Measurements from ENCODE around the gene ACAD11. TPM values are rescaled to one million over a fixed set of nuclear protein-coding genes. Genes with fewer than 3 reads are reported as not detected.
A peak's percentile ranks its signal among the peaks of the same experiment; 100 is the strongest.
"Not testable (repeated sequence)": the region's sequence is repeated elsewhere in the genome, so short reads cannot be mapped to it uniquely, and the experiment has no call there.

The ACAD11 gene
- polyA plus RNA-seq, 4 donors = 4.9 to 55.0 (median 42.2) TPM

DNA sequence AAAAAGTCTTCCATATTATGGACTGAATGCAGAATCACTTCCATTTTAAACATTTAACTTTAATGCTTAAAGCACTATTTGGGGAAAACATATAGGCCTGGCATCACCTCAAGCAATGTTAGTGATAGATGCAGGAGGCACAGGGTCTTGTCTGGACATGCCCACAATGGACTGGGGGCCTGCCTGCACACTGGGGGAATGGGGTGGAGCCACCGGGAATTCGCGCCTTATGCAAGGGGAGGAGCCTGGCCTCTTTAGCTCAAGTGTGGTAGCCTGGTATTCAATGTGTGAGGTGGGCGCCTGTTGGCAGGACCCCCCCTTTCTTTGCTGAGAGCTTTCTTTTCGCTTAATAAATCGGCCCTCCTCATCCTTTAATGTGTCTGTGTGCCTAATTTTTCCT lies 32.7 kb downstream of the ACAD11 start:
- no peaks in the 10 kb centered on the region for H3K27me3 ChIP-seq (ENCODE audit: control insufficient read depth in 3 of 3, insufficient read depth in 3 of 3, low read length in 3 of 3)
- H3K27ac ChIP-seq (ENCODE audit: low read depth in 1 of 3, low read length in 2 of 3) = no peak overlapping the region
- 96 to 98% (median 97%) methylated on average over 6 of the region's 6 CpGs for WGBS, 3 donors
- H3K4me1 ChIP-seq (ENCODE audit: control insufficient read depth in 3 of 3, insufficient read depth in 2 of 3, low read depth in 1 of 3, low read length in 2 of 3) = no peaks in the 10 kb centered on the region
- peaks cover 6 to 17% (median 7%) of the 10 kb centered on the region in 3 donors for H3K36me3 ChIP-seq (ENCODE audit: control insufficient read depth in 3 of 3, insufficient read depth in 2 of 3, low read depth in 1 of 3, low read length in 3 of 3)
- DNase-seq = no peak
- no peak for FAIRE-seq
- H3K9me3 ChIP-seq (ENCODE audit: control insufficient read depth in 2 of 2, insufficient read depth in 1 of 2, low read depth in 1 of 2, low read length in 1 of 2) = no peaks in the 10 kb centered on the region
- H3K4me3 ChIP-seq (ENCODE audit: low read depth in 1 of 3, low read length in 3 of 3) = no peak overlapping the region

DNA sequence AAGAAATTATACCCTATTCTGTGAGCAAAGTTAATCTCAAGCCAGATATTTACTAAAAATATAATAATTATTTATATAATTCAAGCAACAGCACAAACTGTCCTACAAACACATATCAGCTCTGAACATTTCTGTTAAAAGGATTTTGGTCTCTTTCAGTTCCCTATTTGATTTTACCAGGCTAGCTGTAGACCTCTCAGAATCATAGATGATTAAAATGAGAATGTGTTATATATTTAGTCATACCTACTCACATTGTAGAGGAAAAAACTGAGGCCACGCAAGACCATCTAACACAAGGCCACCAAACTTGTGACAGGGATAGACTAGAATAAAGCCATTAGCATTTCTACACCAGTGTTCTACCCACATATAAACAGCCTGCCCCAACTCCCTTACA lies 34.0 kb downstream of the ACAD11 start:
- H3K27me3 ChIP-seq (ENCODE audit: control insufficient read depth in 3 of 3, insufficient read depth in 3 of 3, low read length in 3 of 3) = no peaks in the 10 kb centered on the region
- peaks cover 6 to 14% (median 7%) of the 10 kb centered on the region in 3 donors for H3K36me3 ChIP-seq (ENCODE audit: control insufficient read depth in 3 of 3, insufficient read depth in 2 of 3, low read depth in 1 of 3, low read length in 3 of 3)
- H3K27ac ChIP-seq (ENCODE audit: low read depth in 1 of 3, low read length in 2 of 3) = no peak overlapping the region
- peaks cover 0 to 2% of the 10 kb centered on the region in 2 donors for H3K9me3 ChIP-seq (ENCODE audit: control insufficient read depth in 2 of 2, insufficient read depth in 1 of 2, low read depth in 1 of 2, low read length in 1 of 2)
- H3K4me3 ChIP-seq (ENCODE audit: low read depth in 1 of 3, low read length in 3 of 3) = no peak overlapping the region
- no peaks in the 10 kb centered on the region for H3K4me1 ChIP-seq (ENCODE audit: control insufficient read depth in 3 of 3, insufficient read depth in 2 of 3, low read depth in 1 of 3, low read length in 2 of 3)
- FAIRE-seq (no peak), DNase-seq (no peak)
- WGBS, 3 donors = 87 to 100% (median 96%) methylated on average over 1 of the region's 1 CpG

DNA sequence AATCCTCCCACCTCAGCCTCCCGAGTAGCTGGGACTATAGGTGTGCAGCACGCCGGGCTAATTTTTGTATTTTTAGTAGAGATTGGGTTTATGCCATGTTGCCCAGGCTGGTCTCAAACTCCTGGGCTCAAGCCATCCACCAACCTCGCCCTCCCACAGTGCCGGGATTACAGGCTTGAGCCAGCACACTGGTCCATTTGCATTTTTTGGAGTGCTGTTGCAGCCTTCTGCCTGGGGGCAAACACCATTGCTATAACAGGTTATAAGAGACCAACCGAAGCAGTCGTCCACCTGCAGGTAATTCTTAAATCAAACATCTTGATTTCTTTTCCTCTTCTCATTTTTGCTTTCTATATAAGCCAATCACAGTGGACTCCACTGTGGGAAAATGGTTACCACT lies 34.8 kb downstream of the ACAD11 start:
- Histone ChIP-seq H3K4me3 (ENCODE audit: low read depth in 1 of 3, low read length in 3 of 3) (no peak overlapping the region), H3K4me1 (ENCODE audit: control insufficient read depth in 3 of 3, insufficient read depth in 2 of 3, low read depth in 1 of 3, low read length in 2 of 3) (no peaks in the 10 kb centered on the region), H3K9me3 (ENCODE audit: control insufficient read depth in 2 of 2, insufficient read depth in 1 of 2, low read depth in 1 of 2, low read length in 1 of 2) (peaks cover 0 to 2% of the 10 kb centered on the region in 2 donors), H3K27me3 (ENCODE audit: control insufficient read depth in 3 of 3, insufficient read depth in 3 of 3, low read length in 3 of 3) (no peaks in the 10 kb centered on the region), H3K36me3 (ENCODE audit: control insufficient read depth in 3 of 3, insufficient read depth in 2 of 3, low read depth in 1 of 3, low read length in 3 of 3) (peaks cover 6 to 14% (median 12%) of the 10 kb centered on the region in 3 donors), H3K27ac (ENCODE audit: low read depth in 1 of 3, low read length in 2 of 3) (no peak overlapping the region)
- FAIRE-seq (no peak), DNase-seq (no peak)
- 95 to 97% (median 96%) methylated on average over 7 of the region's 7 CpGs for WGBS, 3 donors

DNA sequence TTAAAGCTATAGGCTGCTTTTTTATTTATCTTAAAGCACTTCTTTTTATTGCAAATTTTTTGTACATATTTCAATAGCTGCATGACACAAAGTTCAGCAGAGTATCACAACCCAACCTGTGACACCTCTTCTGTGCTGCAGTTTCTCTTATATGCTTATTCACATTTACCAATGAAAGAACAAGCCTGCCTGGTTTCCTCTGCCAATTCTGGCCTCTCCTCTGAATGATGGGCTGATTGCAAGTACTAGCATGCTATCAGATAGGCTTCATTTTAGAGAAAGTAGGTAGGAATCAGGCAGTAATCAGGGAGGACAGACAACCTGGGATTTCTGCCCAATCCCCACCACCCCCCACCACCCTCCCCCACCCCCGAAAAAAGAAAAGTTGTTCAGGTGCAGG lies 36.0 kb downstream of the ACAD11 start:
- no peak for DNase-seq
- peaks cover 5 to 12% (median 10%) of the 10 kb centered on the region in 3 donors for H3K36me3 ChIP-seq (ENCODE audit: control insufficient read depth in 3 of 3, insufficient read depth in 2 of 3, low read depth in 1 of 3, low read length in 3 of 3)
- H3K4me3 ChIP-seq (ENCODE audit: low read depth in 1 of 3, low read length in 3 of 3) = no peak overlapping the region
- no peaks in the 10 kb centered on the region for H3K27me3 ChIP-seq (ENCODE audit: control insufficient read depth in 3 of 3, insufficient read depth in 3 of 3, low read length in 3 of 3)
- FAIRE-seq = no peak
- WGBS, 3 donors = 92 to 94% (median 94%) methylated on average over 1 of the region's 1 CpG
- peaks cover 0 to 2% of the 10 kb centered on the region in 2 donors for H3K9me3 ChIP-seq (ENCODE audit: control insufficient read depth in 2 of 2, insufficient read depth in 1 of 2, low read depth in 1 of 2, low read length in 1 of 2)
- no peak overlapping the region for H3K27ac ChIP-seq (ENCODE audit: low read depth in 1 of 3, low read length in 2 of 3)
- no peaks in the 10 kb centered on the region for H3K4me1 ChIP-seq (ENCODE audit: control insufficient read depth in 3 of 3, insufficient read depth in 2 of 3, low read depth in 1 of 3, low read length in 2 of 3)

DNA sequence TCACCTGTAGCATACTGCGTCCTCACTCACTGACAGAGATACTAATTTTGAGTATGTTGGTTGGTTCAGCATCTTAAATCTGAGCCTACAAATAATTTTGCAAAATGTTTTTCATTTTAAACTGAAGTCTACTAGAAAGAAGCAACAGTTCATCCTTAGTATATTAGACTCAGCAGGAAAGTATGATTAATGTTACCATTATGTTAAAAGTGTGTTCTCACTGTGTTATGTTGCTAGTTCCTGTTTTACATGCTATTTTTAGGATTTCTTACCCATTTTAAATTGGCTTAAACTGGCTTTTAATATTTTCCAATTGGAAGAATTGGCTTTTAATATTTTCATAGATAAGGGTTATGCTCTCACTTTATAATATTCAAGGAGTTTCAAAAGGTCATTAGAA lies 36.8 kb downstream of the ACAD11 start:
- H3K9me3 ChIP-seq (ENCODE audit: control insufficient read depth in 2 of 2, insufficient read depth in 1 of 2, low read depth in 1 of 2, low read length in 1 of 2) = peaks cover 0 to 2% of the 10 kb centered on the region in 2 donors
- FAIRE-seq = peak; percentile 49
- no peak for DNase-seq
- peaks cover 2 to 13% (median 12%) of the 10 kb centered on the region in 3 donors for H3K36me3 ChIP-seq (ENCODE audit: control insufficient read depth in 3 of 3, insufficient read depth in 2 of 3, low read depth in 1 of 3, low read length in 3 of 3)
- WGBS, 3 donors = 93 to 97% (median 94%) methylated on average over 1 of the region's 1 CpG
- no peak overlapping the region for H3K27ac ChIP-seq (ENCODE audit: low read depth in 1 of 3, low read length in 2 of 3)
- no peaks in the 10 kb centered on the region for H3K4me1 ChIP-seq (ENCODE audit: control insufficient read depth in 3 of 3, insufficient read depth in 2 of 3, low read depth in 1 of 3, low read length in 2 of 3)
- H3K27me3 ChIP-seq (ENCODE audit: control insufficient read depth in 3 of 3, insufficient read depth in 3 of 3, low read length in 3 of 3) = no peaks in the 10 kb centered on the region
- H3K4me3 ChIP-seq (ENCODE audit: low read depth in 1 of 3, low read length in 3 of 3) = no peak overlapping the region

DNA sequence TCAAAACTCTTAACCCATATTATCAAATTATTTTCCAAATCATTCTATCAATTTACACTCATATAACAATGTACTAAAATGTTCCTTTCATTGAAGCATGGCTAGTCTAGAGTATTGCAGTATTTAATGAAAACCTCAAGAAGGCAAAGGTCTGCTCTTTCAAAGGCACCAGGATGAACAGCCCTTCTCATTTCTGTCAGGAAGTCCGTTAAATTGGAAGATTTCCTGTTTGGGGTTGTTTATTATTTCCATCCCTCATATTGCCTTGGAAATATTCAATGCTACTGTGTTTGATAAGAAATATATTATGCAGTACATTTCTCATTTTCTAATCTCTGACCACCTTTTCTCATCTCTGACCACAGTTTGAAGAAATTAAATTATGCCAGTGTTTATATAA lies 37.5 kb downstream of the ACAD11 start:
- FAIRE-seq = no peak

DNA sequence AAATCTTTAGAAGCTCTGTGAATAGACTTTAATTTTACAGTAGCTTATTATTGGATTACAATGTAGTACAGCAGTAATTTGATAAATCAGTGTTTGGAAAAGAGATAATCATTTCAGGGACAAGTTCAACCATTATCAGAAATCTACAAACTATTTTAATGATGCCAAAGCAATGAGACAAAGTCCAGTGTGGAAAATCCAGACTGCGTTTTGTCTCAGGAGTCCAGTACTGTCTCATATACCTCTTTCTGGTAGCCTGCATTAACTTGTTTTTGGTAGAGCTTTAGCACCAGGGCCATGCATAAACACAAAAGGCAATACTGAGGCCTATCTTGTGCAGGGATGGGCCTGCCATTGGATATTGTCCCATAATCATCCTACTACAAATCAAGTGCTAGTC lies 42.8 kb downstream of the ACAD11 start:
- Histone ChIP-seq H3K36me3 (ENCODE audit: control insufficient read depth in 3 of 3, insufficient read depth in 2 of 3, low read depth in 1 of 3, low read length in 3 of 3) (peaks cover 0 to 12% (median 5%) of the 10 kb centered on the region in 3 donors), H3K4me3 (ENCODE audit: low read depth in 1 of 3, low read length in 3 of 3) (no peak overlapping the region), H3K27me3 (ENCODE audit: control insufficient read depth in 3 of 3, insufficient read depth in 3 of 3, low read length in 3 of 3) (no peaks in the 10 kb centered on the region), H3K27ac (ENCODE audit: low read depth in 1 of 3, low read length in 2 of 3) (no peak overlapping the region), H3K4me1 (ENCODE audit: control insufficient read depth in 3 of 3, insufficient read depth in 2 of 3, low read depth in 1 of 3, low read length in 2 of 3) (peaks cover 0 to 5% (median 0%) of the 10 kb centered on the region in 3 donors), H3K9me3 (ENCODE audit: control insufficient read depth in 2 of 2, insufficient read depth in 1 of 2, low read depth in 1 of 2, low read length in 1 of 2) (peaks cover 0 to 2% of the 10 kb centered on the region in 2 donors)
- DNase-seq (peak; percentile 14 to 70), FAIRE-seq (no peak)
- WGBS, 3 donors = 13 to 68% (median 32%) methylated on average over 1 of the region's 1 CpG

More for the DNA sequence above, 37.5 kb downstream of the ACAD11 start:
- DNase-seq = no peak
- Histone ChIP-seq H3K27ac (ENCODE audit: low read depth in 1 of 3, low read length in 2 of 3) (no peak overlapping the region), H3K4me3 (ENCODE audit: low read depth in 1 of 3, low read length in 3 of 3) (no peak overlapping the region), H3K9me3 (ENCODE audit: control insufficient read depth in 2 of 2, insufficient read depth in 1 of 2, low read depth in 1 of 2, low read length in 1 of 2) (peaks cover 0 to 2% of the 10 kb centered on the region in 2 donors), H3K36me3 (ENCODE audit: control insufficient read depth in 3 of 3, insufficient read depth in 2 of 3, low read depth in 1 of 3, low read length in 3 of 3) (peaks cover 2 to 17% (median 12%) of the 10 kb centered on the region in 3 donors), H3K27me3 (ENCODE audit: control insufficient read depth in 3 of 3, insufficient read depth in 3 of 3, low read length in 3 of 3) (no peaks in the 10 kb centered on the region), H3K4me1 (ENCODE audit: control insufficient read depth in 3 of 3, insufficient read depth in 2 of 3, low read depth in 1 of 3, low read length in 2 of 3) (peaks cover 0 to 2% (median 0%) of the 10 kb centered on the region in 3 donors)
- 62 to 76% (median 65%) methylated on average over 1 of the region's 1 CpG for WGBS, 3 donors

DNA sequence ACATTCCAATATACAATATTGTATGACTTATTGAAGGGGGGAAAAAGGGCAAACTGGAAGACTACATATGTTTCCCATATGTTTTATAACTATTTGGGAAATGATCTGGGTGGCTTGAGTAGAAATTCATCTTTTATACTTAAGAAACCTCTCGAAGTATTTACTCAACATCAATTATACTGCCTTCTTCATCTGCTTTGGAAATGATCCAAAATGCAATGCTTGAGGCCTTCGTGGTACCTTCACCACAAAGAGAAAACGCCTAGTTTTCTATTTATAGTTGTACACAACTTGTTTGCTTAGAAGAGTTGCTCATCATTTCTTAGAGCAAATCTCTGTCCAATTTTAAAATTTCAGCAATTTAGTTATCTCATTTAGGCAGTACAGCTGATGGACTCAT lies 43.7 kb downstream of the ACAD11 start:
- FAIRE-seq = no peak
- DNase-seq = no peak

DNA sequence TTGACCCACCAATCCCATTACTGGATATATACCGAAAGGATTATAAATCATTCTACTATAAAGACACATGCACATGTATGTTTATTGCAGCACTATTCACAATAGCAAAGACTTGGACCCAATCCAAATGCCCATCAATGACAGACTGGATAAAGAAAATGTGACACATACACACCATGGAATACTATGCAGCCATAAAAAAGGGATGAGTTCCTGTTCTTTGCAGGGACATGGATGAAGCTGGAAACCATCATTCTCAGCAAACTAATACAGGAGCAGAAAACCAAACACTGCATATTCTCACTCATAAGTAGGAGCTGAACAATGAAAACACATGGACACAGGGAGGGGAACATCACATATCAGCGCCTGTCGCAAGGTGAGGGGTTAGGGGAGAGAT lies 44.3 kb downstream of the ACAD11 start:
- not testable (repeated sequence) for H3K9me3 ChIP-seq (ENCODE audit: control insufficient read depth in 2 of 2, insufficient read depth in 1 of 2, low read depth in 1 of 2, low read length in 1 of 2); H3K4me1 ChIP-seq (ENCODE audit: control insufficient read depth in 3 of 3, insufficient read depth in 2 of 3, low read depth in 1 of 3, low read length in 2 of 3); H3K27ac ChIP-seq (ENCODE audit: low read depth in 1 of 3, low read length in 2 of 3); FAIRE-seq; H3K27me3 ChIP-seq (ENCODE audit: control insufficient read depth in 3 of 3, insufficient read depth in 3 of 3, low read length in 3 of 3); DNase-seq; H3K4me3 ChIP-seq (ENCODE audit: low read depth in 1 of 3, low read length in 3 of 3)
- H3K36me3 ChIP-seq (ENCODE audit: control insufficient read depth in 3 of 3, insufficient read depth in 2 of 3, low read depth in 1 of 3, low read length in 3 of 3) = peaks cover 0 to 12% (median 5%) of the 10 kb centered on the region in 3 donors
- 96 to 100% (median 98%) methylated on average over 3 of the region's 3 CpGs for WGBS, 3 donors

More for the DNA sequence above, 43.7 kb downstream of the ACAD11 start:
- Histone ChIP-seq H3K36me3 (ENCODE audit: control insufficient read depth in 3 of 3, insufficient read depth in 2 of 3, low read depth in 1 of 3, low read length in 3 of 3) (peaks cover 0 to 12% (median 5%) of the 10 kb centered on the region in 3 donors), H3K27me3 (ENCODE audit: control insufficient read depth in 3 of 3, insufficient read depth in 3 of 3, low read length in 3 of 3) (no peaks in the 10 kb centered on the region), H3K27ac (ENCODE audit: low read depth in 1 of 3, low read length in 2 of 3) (no peak overlapping the region), H3K9me3 (ENCODE audit: control insufficient read depth in 2 of 2, insufficient read depth in 1 of 2, low read depth in 1 of 2, low read length in 1 of 2) (no peaks in the 10 kb centered on the region), H3K4me3 (ENCODE audit: low read depth in 1 of 3, low read length in 3 of 3) (no peak overlapping the region), H3K4me1 (ENCODE audit: control insufficient read depth in 3 of 3, insufficient read depth in 2 of 3, low read depth in 1 of 3, low read length in 2 of 3) (peaks cover 0 to 5% (median 0%) of the 10 kb centered on the region in 3 donors)
- WGBS, 3 donors = 52 to 60% (median 58%) methylated on average over 3 of the region's 3 CpGs

Measured in small intestine (tissue), 7 donors.